ENCODE results near the gene COL25A1.

DNA sequence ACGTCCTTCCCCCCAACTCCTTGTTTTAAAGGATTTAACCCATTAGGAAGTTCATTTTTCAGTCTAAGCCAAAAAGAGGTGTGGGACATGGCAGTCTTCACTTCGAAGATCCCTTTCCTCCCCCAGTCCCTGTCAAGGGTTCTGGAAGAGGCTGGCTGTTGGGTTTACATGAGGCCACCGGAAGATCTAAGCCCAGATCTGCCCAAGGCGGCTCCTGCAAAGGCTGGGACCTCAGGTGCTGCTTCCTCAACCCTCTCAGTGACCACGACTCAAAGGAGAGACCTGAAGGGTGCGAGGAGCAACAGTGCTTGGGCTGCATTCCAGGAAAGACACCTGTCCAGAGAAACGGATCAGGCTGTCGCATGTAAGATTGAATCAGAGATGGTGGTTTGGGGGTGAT is 516.1 kb downstream of the COL25A1 start:
- TF ChIP-seq POLR2AphosphoS5 (IDR thresholded peaks at IDR 0.05; ENCODE audit: borderline replicate concordance, low read depth, low read length) = no peak
- no peak for TF ChIP-seq EZH2 (IDR thresholded peaks at IDR 0.05)
- TF ChIP-seq FOXP2 (optimal IDR thresholded peaks at IDR 0.05; ENCODE audit: control extremely low read depth, extremely low read length, insufficient read depth) = no peak
